Measurements from ENCODE around the gene RAD50. TPM values are rescaled to one million over a fixed set of nuclear protein-coding genes. Genes with fewer than 3 reads are reported as not detected.

The RAD50 gene
- total RNA-seq, 4 donors from 2014 or later: 34.8 to 76.3 (median 40.9) TPM

GRCh38 chr5:132627470-132627869 lies 70.7 kb downstream of the RAD50 start:
- TF ChIP-seq CTCF (IDR thresholded peaks at IDR 0.05; ENCODE audit: low read depth): no peak

GRCh38 chr5:132628814-132629213 lies 72.0 kb downstream of the RAD50 start:
- TF ChIP-seq CTCF (IDR thresholded peaks at IDR 0.05; ENCODE audit: low read depth): no peak

- TF ChIP-seq CTCF (IDR thresholded peaks at IDR 0.05; ENCODE audit: low read depth): no peak
These were observed 72.6 kb downstream of the RAD50 start for GRCh38 chr5:132629230-132629944.

GRCh38 chr5:132635873-132636272 lies 79.1 kb downstream of the RAD50 start:
- no peak for TF ChIP-seq CTCF (IDR thresholded peaks at IDR 0.05; ENCODE audit: low read depth)

GRCh38 chr5:132637241-132637640 lies 80.5 kb downstream of the RAD50 start:
- no peak for TF ChIP-seq CTCF (IDR thresholded peaks at IDR 0.05; ENCODE audit: low read depth)

- TF ChIP-seq CTCF (IDR thresholded peaks at IDR 0.05; ENCODE audit: low read depth): no peak
These were observed 82.9 kb downstream of the RAD50 start for GRCh38 chr5:132639706-132640130.

- no peak for TF ChIP-seq CTCF (IDR thresholded peaks at IDR 0.05; ENCODE audit: low read depth)
These were observed 83.8 kb downstream of the RAD50 start for GRCh38 chr5:132640613-132641012.

All from subcutaneous adipose tissue (tissue), 4 donors.